K562 (cell line): ENCODE results near the gene TNFRSF18. TPM values are rescaled to one million over a fixed set of nuclear protein-coding genes. Genes with fewer than 3 reads are reported as not detected.

Experiments
- ATF7 ChIP-seq: fragments of 450-650 bp; IDR thresholded peaks from 2 replicates; pipeline ENCODE4 v1.7.1; 2014; ENCODE audit warnings: mild to moderate bottlenecking, moderate library complexity
- CBX5 ChIP-seq: IDR thresholded peaks from 2 replicates; pipeline ENCODE4 v1.6.1; 2014; ENCODE audit warnings: low read depth, borderline replicate concordance
- FOXK1 ChIP-seq: sonication (generic); formaldehyde crosslinking; IDR thresholded peaks from 2 replicates; pipeline ENCODE4 v1.8.0; 2022; ENCODE audit warnings: missing genetic modification reagents, mild to moderate bottlenecking, borderline replicate concordance
- HDAC2 ChIP-seq: fragments of 450-650 bp; IDR thresholded peaks from 2 replicates; pipeline ENCODE4 v1.6.1; 2016; ENCODE audit warnings: mild to moderate bottlenecking
- NONO ChIP-seq, 2 experiments: fragments of 200-400 bp in 1 of 2; fragments of 450-650 bp in 1 of 2; formaldehyde crosslinking in 1 of 2; IDR thresholded peaks; 2 replicates each; pipeline ENCODE4 v1.6.1; 2017; ENCODE audit warnings: low read depth in 2 of 2, mild to moderate bottlenecking in 2 of 2, moderate library complexity in 2 of 2, low read length in 1 of 2
- NR2C1 ChIP-seq, 2 experiments: fragments of 450-650 bp; IDR thresholded peaks; 2 replicates each; pipeline ENCODE4 v1.6.1; 2017; ENCODE audit warnings: mild to moderate bottlenecking in 2 of 2, antibody characterized with exemption in 1 of 2, inconsistent platforms in 1 of 2, missing compliant biosample characterization in 1 of 2, missing genetic modification characterization in 1 of 2
- PCBP2 ChIP-seq: fragments of 200-400 bp; formaldehyde crosslinking; IDR thresholded peaks from 2 replicates; pipeline ENCODE4 v1.6.1; 2018; ENCODE audit warnings: low read length, low read depth, mild to moderate bottlenecking, moderate library complexity; ENCODE audit not compliant: poor library complexity, severe bottlenecking
- PRMT5 ChIP-seq: sonication (generic); formaldehyde crosslinking; IDR thresholded peaks from 2 replicates; pipeline ENCODE4 v1.5.0; 2020; ENCODE audit warnings: missing genetic modification reagents
- RFX7 ChIP-seq: fragments of 250-450 bp; sonication (Bioruptor Pico); IDR thresholded peaks from 2 replicates; pipeline ENCODE4 v1.5.1; 2021; ENCODE audit warnings: mild to moderate bottlenecking
- SNRNP70 ChIP-seq: fragments of 200-400 bp; formaldehyde crosslinking; optimal IDR thresholded peaks from 2 replicates; pipeline ENCODE3; 2017; ENCODE audit warnings: low read depth, low read length
- ZEB2 ChIP-seq: fragments of 450-650 bp; IDR thresholded peaks from 2 replicates; pipeline ENCODE4 v1.6.1; 2016
- ZNF140 ChIP-seq: fragments of 250-450 bp; sonication (Bioruptor Pico); IDR thresholded peaks from 2 replicates; pipeline ENCODE4 v1.8.0; 2021; ENCODE audit warnings: moderate library complexity, mild to moderate bottlenecking, inconsistent platforms
- ZNF239 ChIP-seq: fragments of 250-450 bp; sonication (Bioruptor Pico); IDR thresholded peaks from 2 replicates; pipeline ENCODE4 v1.4.0; 2020; ENCODE audit warnings: mild to moderate bottlenecking
- polyA plus RNA-seq, 8 experiments: library from polyadenylated mRNA; depleted of rRNA in 4 of 8; stranded (reverse) in 5 of 8; unstranded in 3 of 8; fragments of >200 nt; fragmentation: Nextera tagmentation in 2 of 8; fragmentation: Illumina TruSeq in 1 of 8; extraction: Ambion mirVana in 2 of 8; extraction: Trizol in 1 of 8; gene quantifications; 2 replicates each; pipeline versions ENCODE4 v1.2.1 to v1.2.3, GENCODE V29; 2011 to 2014; ENCODE audit warnings: inconsistent platforms in 1 of 8, missing spikeins in 1 of 8
- total RNA-seq, 7 experiments: library from RNA; depleted of rRNA in 6 of 7; stranded (reverse); fragments of >200 nt in 6 of 7; fragmentation: Illumina TruSeq in 2 of 7; extraction: Trizol in 2 of 7; gene quantifications; 2 replicates each; pipeline versions ENCODE4 v1.2.1 to v1.2.3, GENCODE V29; 2011 to 2021; ENCODE audit warnings: low replicate concordance in 1 of 7
- TF ChIP-seq, protein P1 (sequence below): fragments of 250-450 bp; sonication (Bioruptor Pico); IDR thresholded peaks from 2 replicates; pipeline ENCODE4 v1.4.0; 2020; ENCODE audit warnings: mild to moderate bottlenecking, moderate library complexity, borderline replicate concordance
- TF ChIP-seq, protein P2 (sequence below), 2 experiments: fragments of 450-650 bp in 1 of 2; sonication (generic) in 1 of 2; formaldehyde crosslinking; conservative IDR thresholded peaks; 2 replicates each; pipeline versions ENCODE4 v1.4.0 to v1.8.1; 2020 to 2022; ENCODE audit warnings: mild to moderate bottlenecking in 1 of 2, missing genetic modification reagents in 1 of 2
- TF ChIP-seq, protein P3 (sequence below), 2 experiments: IDR thresholded peaks; 2 replicates each; pipeline ENCODE4 v1.6.1; 2011; ENCODE audit warnings: borderline replicate concordance in 1 of 2, control low read depth in 1 of 2, low read depth in 1 of 2, low read length in 1 of 2, mild to moderate bottlenecking in 1 of 2, mixed read lengths in 1 of 2, moderate library complexity in 1 of 2; ENCODE audit not compliant: insufficient read depth in 1 of 2, insufficient read length in 1 of 2, poor library complexity in 1 of 2, severe bottlenecking in 1 of 2; ENCODE audit errors: extremely low read depth in 1 of 2
- TF ChIP-seq, protein P4 (sequence below): sonication (generic); formaldehyde crosslinking; IDR thresholded peaks from 2 replicates; pipeline ENCODE4 v1.8.1; 2023; ENCODE audit warnings: mild to moderate bottlenecking, missing genetic modification reagents, moderate library complexity
- TF ChIP-seq, protein P5 (sequence below): sonication (generic); formaldehyde crosslinking; IDR thresholded peaks from 2 replicates; pipeline ENCODE4 v1.9.0; 2022; ENCODE audit warnings: mild to moderate bottlenecking, missing genetic modification reagents
- TF ChIP-seq, protein P6 (sequence below): sonication (generic); formaldehyde crosslinking; IDR thresholded peaks from 2 replicates; pipeline ENCODE4 v1.8.1; 2023; ENCODE audit warnings: mild to moderate bottlenecking, missing genetic modification reagents

The TNFRSF18 gene
- total and polyA plus RNA-seq, 9 of the 15 experiments (the other 6 are each of a cell fraction or from before 2014, with no cell fraction given): 0.24 to 0.27 TPM; not detected in 7

DNA sequence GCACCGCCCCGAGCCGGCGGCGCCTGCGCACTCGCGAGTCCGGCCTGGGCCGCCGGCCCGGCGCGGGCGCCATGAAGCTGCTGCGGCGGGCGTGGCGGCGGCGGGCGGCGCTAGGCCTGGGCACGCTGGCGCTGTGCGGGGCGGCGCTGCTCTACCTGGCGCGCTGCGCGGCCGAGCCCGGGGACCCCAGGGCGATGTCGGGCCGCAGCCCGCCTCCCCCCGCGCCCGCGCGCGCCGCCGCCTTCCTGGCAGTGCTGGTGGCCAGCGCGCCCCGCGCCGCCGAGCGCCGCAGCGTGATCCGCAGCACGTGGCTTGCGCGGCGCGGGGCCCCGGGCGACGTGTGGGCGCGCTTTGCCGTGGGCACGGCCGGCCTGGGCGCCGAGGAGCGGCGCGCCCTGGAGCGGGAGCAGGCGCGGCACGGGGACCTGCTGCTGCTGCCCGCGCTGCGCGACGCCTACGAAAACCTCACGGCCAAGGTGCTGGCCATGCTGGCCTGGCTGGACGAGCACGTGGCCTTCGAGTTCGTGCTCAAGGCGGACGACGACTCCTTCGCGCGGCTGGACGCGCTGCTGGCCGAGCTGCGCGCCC, 25.9 kb upstream of the TNFRSF18 start, which contains the start of gene B3GALT6 (continued):
- TF ChIP-seq, protein P1, sequence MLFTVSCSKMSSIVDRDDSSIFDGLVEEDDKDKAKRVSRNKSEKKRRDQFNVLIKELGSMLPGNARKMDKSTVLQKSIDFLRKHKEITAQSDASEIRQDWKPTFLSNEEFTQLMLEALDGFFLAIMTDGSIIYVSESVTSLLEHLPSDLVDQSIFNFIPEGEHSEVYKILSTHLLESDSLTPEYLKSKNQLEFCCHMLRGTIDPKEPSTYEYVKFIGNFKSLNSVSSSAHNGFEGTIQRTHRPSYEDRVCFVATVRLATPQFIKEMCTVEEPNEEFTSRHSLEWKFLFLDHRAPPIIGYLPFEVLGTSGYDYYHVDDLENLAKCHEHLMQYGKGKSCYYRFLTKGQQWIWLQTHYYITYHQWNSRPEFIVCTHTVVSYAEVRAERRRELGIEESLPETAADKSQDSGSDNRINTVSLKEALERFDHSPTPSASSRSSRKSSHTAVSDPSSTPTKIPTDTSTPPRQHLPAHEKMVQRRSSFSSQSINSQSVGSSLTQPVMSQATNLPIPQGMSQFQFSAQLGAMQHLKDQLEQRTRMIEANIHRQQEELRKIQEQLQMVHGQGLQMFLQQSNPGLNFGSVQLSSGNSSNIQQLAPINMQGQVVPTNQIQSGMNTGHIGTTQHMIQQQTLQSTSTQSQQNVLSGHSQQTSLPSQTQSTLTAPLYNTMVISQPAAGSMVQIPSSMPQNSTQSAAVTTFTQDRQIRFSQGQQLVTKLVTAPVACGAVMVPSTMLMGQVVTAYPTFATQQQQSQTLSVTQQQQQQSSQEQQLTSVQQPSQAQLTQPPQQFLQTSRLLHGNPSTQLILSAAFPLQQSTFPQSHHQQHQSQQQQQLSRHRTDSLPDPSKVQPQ (CRISPR knock-in tag): no peak
- TF ChIP-seq NR2C1 (IDR thresholded peaks at IDR 0.05) (no peak), NR2C1 (tag; IDR thresholded peaks at IDR 0.05) (no peak), SNRNP70 (no peak), NONO (IDR thresholded peaks at IDR 0.05; ENCODE audit: low read depth in 2 of 2, low read length in 1 of 2) (peak in 1 of 2 experiments; percentile 67; a peak in 1 of 4 replicates), PRMT5 (CRISPR knock-in tag) (no peak; the same call in 1 of the 2 replicates), HDAC2 (no peak), RFX7 (CRISPR knock-in tag) (no peak), FOXK1 (CRISPR knock-in tag) (no peak), CBX5 (no peak), PCBP2 (no peak), ZNF239 (CRISPR knock-in tag) (no peak), ZNF140 (no peak), ATF7 (no peak), ZEB2 (no peak)
- TF ChIP-seq, protein P2, sequence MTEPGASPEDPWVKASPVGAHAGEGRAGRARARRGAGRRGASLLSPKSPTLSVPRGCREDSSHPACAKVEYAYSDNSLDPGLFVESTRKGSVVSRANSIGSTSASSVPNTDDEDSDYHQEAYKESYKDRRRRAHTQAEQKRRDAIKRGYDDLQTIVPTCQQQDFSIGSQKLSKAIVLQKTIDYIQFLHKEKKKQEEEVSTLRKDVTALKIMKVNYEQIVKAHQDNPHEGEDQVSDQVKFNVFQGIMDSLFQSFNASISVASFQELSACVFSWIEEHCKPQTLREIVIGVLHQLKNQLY (CRISPR knock-in tag; conservative IDR thresholded peaks at IDR 0.05): peak in 1 of 2 experiments; percentile 95; a peak in 1 of 4 replicates
- TF ChIP-seq, protein P3, sequence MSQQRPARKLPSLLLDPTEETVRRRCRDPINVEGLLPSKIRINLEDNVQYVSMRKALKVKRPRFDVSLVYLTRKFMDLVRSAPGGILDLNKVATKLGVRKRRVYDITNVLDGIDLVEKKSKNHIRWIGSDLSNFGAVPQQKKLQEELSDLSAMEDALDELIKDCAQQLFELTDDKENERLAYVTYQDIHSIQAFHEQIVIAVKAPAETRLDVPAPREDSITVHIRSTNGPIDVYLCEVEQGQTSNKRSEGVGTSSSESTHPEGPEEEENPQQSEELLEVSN (IDR thresholded peaks at IDR 0.05; ENCODE audit: borderline replicate concordance in 1 of 2, extremely low read depth in 1 of 2, insufficient read depth in 1 of 2, insufficient read length in 1 of 2, low read depth in 1 of 2, low read length in 1 of 2, poor library complexity in 1 of 2, severe bottlenecking in 1 of 2): peak; percentile 98 to 99
- TF ChIP-seq, protein P4, sequence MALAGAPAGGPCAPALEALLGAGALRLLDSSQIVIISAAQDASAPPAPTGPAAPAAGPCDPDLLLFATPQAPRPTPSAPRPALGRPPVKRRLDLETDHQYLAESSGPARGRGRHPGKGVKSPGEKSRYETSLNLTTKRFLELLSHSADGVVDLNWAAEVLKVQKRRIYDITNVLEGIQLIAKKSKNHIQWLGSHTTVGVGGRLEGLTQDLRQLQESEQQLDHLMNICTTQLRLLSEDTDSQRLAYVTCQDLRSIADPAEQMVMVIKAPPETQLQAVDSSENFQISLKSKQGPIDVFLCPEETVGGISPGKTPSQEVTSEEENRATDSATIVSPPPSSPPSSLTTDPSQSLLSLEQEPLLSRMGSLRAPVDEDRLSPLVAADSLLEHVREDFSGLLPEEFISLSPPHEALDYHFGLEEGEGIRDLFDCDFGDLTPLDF: no peak
- TF ChIP-seq, protein P5, sequence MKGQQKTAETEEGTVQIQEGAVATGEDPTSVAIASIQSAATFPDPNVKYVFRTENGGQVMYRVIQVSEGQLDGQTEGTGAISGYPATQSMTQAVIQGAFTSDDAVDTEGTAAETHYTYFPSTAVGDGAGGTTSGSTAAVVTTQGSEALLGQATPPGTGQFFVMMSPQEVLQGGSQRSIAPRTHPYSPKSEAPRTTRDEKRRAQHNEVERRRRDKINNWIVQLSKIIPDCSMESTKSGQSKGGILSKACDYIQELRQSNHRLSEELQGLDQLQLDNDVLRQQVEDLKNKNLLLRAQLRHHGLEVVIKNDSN (CRISPR knock-in tag): peak; percentile 36; the same call in 1 of the 2 replicates
- TF ChIP-seq, protein P6, sequence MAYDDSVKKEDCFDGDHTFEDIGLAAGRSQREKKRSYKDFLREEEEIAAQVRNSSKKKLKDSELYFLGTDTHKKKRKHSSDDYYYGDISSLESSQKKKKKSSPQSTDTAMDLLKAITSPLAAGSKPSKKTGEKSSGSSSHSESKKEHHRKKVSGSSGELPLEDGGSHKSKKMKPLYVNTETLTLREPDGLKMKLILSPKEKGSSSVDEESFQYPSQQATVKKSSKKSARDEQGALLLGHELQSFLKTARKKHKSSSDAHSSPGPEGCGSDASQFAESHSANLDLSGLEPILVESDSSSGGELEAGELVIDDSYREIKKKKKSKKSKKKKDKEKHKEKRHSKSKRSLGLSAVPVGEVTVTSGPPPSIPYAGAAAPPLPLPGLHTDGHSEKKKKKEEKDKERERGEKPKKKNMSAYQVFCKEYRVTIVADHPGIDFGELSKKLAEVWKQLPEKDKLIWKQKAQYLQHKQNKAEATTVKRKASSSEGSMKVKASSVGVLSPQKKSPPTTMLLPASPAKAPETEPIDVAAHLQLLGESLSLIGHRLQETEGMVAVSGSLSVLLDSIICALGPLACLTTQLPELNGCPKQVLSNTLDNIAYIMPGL (CRISPR knock-in tag): peak; percentile 91
